NCI-H2107 treated with DMSO at 0.1 percent for 48 hours (cell line): Measurements from ENCODE around the gene SLC25A27.
"Not testable (repeated sequence)": the region's sequence is repeated elsewhere in the genome, so short reads cannot be mapped to it uniquely, and the experiment has no call there.

Experiments used
- DNase-seq: peaks from one replicate; lab custom pipeline; 2025; ENCODE audit not compliant: unreplicated experiment; lab: John Stamatoyannopoulos, UW

Gene SLC25A27, protein sequence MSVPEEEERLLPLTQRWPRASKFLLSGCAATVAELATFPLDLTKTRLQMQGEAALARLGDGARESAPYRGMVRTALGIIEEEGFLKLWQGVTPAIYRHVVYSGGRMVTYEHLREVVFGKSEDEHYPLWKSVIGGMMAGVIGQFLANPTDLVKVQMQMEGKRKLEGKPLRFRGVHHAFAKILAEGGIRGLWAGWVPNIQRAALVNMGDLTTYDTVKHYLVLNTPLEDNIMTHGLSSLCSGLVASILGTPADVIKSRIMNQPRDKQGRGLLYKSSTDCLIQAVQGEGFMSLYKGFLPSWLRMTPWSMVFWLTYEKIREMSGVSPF

DNA sequence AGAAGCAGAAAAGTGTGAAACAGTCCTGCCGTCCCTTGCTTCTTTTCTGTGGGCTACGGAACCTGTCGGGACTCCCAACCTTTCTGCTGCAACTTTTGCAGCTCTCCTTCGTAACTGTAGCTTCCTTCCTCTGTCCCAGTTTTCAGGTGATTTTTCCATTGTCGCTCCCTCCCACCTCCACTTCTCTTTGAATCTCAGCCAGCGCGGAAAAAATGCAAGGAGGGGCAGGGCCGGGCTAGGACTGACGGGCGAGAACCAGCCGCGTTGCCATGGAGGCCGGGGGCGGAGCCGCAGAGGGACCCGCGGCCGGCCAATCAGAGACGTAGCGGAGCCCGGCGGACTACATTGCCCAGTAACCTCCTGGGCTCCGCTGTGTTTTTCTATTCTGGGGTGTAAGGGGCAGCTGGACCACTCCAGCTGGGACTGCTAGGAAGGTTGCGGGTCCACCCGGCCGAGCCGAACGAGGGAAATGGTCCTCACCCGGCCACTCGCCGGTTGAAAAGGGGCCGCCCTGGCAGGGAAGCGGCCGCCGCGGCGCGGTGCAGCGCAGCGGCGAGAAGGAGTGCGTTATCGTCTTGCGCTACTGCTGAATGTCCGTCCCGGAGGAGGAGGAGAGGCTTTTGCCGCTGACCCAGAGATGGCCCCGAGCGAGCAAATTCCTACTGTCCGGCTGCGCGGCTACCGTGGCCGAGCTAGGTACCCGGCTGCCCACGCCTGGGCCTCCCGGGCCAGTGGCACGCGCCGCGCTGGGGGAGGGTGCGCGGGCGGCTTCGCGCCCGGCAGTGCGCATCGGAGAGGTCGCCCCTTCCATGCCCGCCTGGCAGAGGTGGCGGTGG is at the start of gene SLC25A27, which contains the start of gene CYP39A1:
Gene SLC25A27, plus strand, starts transcription at position 373 of the 836 bp plus-strand sequence. Its CDS starts 218 bp downstream, at position 591.
Gene CYP39A1, minus strand, starts transcription at position 216 of the 836 bp plus-strand sequence. CDS start 236 bp downstream, outside the sequence.
- peak; percentile 36 for DNase-seq

DNA sequence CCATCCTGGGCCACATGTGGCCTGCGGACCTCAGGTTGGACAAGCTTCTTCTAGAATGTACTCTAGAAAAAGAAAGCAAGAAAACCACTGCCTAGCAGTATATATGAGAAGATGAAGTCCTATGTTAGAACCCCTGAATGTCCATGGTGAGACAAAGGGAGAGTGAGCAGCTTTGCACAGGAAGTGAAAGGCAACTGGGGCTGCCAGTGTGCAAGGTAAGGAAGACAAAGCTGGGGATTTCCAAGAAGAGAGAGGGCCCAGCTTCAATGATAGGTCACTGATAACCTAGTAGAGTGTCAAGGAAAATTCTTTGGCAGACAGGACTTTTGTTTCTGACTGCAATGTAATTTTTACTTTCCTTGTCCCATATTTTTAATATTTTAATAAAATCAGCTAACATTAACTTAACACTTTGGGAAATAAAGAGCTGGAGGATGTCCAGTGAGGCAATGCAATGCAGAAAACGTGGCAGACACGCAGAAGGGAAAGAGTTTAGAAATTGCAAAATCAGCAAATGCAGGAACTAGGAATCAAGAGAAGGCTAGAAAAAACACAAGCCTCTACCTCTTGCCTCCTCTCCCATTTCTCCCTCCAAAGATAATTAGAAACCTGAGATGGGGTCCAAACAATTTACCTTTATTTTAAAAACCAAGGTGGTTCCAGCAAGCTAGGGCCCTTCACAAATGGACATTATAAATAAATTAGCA is 47.5 kb upstream of the SLC25A27 start:
- DNase-seq: no peak

DNA sequence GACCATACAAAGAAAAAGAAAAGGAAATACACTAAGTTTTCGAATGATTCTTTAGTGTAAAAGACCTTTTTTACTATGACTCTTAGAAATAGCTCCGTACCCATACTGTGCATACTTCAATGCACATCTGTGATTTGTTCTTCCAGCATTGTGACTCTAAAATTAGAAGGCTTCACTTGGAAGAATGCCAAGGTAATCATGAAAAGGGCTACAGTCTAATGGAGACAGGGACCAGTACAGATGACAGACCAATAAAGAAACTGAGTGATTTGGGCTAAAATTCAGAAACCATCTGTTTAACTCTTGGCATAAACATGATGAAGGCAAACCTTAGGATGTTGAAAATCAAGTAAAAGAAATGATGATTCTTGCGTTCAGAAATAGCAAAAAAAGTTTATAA is 46.4 kb upstream of the SLC25A27 start:
- no peak for DNase-seq

DNA sequence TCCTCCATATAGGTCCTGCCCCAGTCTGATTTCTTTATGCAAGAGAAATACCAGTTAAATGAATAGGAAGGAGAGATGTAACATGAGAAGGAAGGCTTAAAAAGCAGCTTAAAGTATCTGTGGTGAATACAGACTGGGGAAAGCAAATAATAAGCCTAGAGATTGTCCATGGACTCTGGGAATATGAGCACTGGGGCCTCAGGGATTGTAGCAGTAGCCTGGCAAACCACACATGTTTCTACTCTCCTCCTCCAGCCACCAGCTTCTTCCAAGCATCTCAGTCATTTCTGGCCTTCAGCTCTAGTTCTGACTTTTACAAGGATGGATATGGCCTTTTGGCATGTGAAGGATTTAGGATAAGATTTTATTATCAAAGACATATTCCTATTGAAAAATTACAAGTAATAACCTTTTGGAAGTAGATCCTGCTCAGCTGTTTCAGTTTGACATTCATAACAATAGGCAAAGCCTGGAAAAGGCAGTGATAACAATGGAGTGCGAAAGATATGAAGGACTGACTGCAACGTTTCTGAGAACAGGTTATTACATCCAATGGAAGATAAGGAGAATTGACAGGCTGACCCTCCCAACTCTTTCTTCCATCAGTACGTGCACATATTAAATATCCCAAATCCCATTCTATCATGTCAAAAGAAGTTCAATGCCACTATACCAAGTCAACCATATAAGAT is 41.8 kb upstream of the SLC25A27 start:
- no peak for DNase-seq

DNA sequence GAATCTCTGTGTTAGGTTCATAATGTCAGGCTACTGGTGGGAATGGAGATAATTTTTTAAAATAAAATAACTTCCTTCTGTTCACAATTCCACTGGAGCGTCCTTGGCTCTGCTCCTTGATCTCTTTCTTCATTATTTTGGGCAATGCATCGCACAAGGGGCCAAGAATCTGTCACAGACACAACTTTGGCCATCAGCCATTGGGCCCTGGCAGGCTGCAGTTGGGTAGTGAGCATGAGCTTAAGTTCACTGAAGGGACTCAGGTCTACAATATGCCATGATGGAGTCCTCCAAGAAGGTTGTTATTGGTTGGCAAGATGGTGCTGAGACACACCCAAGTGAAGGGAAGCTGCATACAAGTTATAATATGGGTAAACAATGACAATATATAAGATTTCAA is 40.1 kb upstream of the SLC25A27 start:
- no peak for DNase-seq

DNA sequence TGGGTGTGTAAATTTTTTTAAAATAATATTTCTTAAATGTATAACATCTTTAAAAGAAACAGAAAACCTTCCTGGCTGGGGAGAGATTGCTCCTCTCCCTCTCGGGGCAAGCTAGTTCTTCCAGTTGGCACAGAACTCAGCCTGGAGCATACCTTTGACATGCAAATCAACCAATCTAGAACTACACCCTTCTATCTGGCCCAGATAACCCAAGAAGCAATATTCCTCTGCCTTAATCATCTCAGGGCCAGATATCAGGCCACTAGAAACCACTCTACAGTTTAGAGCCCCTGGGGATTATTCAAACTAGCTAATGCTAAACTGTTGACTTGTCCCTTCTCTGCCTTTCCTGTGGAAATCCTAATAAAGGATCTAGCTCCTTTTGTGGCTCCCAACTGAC is 34.0 kb upstream of the SLC25A27 start:
- no peak for DNase-seq

DNA sequence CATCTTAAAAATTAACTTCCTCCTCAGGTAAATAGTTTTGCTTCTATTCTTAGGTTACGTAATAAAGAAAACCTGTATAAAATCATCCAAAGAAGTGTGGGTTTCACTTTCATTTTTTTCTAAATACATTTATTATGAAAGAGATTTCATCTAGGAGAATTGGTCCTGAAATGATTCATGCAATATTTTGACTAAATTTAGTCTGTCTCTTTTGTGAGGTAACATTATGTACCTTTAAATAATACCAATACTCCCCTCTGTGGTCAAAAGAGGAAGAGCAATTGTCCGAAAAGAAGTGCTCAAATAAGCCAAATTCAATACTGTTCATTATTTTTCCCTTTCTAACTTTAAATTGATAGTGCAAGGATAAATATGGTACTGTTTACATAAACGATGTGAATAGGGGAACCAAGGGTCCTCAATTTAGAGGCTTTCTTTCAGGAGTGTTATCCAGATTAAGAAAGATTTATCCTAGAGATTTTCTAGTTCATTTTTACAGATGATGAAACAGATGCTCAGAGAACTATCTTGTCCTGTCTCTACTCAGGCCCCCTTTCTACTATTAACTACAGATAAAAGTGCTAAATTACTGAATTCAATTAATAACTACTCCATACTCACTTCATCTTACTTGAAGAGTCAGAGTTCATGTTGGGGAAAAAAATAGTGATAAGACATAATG is 26.4 kb upstream of the SLC25A27 start:
- no peak for DNase-seq

DNA sequence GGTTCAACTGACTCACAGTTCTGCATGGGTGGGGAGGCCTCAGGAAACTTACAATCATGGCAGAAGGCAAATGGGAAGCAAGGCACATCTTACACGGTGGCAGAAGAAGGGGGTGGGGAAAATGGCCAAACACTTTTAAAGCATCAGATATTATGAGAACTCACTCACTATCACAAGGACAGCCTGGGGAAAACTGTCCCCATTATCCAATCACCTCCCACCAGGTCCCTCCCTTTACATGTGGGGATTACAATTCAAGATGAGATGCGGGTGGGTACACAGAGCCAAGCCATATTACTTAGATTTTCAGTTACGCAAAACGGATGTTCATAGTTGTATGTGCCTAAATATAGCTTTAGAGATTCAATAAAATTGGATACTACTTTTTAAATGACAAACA is 25.8 kb upstream of the SLC25A27 start:
- no peak for DNase-seq

DNA sequence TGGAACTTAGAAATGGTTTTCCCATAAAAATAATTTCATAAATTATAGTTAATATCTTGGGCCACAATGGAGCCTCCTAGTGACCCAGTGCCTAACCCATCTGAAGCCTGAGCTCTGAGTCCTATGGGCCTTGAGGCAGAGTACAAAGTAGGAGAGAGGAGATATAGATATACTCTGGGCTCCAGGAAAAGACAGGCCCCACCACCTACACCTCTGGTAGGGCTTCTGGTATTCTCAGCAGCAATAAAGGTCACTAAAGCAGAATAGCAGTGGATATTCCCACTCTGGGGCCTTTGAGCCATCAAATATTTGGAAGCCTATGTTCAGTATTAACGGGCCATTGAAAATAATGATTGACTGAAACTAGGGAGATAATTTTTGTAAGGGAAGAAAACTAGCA is 24.3 kb upstream of the SLC25A27 start:
- no peak for DNase-seq

DNA sequence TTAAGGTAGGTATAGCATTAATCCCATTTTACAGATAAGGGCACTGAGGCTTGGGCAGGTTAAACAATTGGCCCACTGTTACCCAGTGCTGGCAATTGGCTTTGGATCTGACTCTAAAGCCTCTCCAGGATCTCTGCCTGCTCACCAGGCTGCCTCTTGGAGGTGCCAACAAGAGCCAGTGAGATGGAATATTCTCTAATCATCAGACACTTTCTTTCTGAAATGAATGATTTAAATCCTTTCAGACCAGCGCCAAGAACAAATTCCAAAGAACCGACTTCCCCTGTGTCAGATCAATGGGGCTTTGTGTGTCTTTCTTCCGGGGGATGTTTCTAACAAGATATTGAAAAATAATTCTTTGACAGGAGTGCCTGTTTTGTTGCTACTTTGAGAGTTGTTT is 23.8 kb upstream of the SLC25A27 start:
- no peak for DNase-seq

DNA sequence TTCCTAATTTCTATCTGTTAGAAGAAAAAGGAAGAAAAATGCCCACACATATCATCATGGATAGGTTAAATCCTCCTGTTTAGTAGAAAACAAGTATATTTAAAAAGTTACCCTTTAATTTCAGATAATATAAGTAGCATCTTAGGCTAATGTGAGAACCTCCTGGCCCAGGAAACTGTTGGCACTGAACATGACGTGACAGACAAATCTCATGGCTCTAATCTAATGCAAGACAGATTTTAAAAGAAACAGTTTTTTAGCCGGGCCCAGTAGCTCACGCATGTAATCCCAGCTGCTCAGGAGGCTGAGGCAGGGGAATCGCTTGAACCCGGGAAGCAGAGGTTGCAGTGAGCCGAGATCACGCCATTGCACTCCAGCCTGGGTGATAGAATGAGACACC is 23.1 kb upstream of the SLC25A27 start:
- DNase-seq: no peak

DNA sequence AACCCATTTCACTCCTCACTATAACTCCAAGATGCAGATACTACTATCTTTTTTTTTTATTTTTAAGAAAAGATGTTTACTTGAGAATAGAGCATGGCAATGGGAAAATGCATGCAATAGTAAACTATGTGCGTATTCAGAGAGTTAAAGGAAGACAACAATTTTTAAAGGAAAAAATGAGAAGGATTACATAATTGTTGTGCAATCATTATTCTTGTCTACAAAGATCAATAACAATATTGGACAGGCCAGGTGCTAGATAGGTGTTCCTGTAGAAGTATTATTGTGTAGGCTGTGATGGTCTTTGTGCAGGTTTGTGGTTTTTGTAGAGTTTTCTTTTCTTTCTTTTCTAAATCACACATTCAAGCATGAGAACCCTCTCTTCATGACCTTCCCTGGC is 20.7 kb upstream of the SLC25A27 start:
- no peak for DNase-seq

DNA sequence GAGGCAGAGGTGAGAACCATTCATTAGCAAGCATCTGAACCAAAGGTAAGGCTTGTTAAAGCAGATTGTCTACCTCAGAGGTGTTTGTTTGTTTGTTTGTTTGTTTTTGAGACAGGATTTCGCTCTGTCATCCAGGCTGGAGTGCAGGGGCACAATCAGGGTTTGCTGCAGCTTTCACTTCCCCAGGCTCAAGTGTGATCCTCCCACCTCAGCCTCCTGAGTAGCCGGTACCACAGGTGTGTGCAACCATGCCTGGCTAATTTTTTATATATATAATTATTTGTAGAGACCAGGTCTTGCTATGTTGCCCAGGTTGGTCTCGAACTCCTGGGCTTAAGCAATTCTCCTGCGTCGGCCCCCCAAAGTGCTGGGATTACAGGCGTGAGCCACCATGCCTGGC is 17.3 kb upstream of the SLC25A27 start:
- DNase-seq: no peak

DNA sequence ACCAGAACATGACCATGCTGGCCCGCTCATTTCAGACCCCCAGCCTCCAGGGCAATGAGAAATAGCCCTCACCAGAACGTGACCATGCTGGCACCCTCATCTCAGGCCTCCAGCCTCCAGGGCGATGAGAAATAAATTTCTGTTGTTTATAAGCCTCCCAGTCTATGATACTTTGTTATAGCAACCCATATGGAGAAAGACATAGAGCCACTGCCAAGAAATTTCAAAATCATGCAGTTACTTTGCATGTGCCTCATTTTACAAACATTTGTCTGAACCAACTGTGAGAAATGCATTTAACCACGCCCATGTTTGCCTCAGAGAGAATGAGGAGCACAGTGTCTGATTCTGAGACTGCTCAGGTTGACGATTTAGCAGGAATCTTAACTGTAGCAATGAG is 15.6 kb upstream of the SLC25A27 start:
- DNase-seq: no peak

DNA sequence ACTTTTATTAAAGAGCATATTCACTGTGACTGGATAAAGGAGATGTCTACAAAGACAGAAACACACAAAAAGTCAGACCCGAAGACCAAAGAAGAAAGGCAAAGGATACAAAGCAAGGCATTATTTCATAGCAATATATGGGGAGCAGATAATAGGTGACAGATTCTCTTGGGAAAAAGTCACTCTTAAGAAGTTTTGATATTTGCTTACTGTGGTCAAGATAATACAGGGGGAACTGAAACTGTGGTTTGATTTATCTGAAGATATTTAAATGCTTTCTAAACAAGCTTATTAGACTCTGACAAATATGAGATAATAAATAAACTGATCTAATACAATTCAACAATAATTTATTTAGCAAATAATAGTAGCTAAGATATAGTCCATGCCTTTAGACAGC is 14.8 kb upstream of the SLC25A27 start:
- no peak for DNase-seq

DNA sequence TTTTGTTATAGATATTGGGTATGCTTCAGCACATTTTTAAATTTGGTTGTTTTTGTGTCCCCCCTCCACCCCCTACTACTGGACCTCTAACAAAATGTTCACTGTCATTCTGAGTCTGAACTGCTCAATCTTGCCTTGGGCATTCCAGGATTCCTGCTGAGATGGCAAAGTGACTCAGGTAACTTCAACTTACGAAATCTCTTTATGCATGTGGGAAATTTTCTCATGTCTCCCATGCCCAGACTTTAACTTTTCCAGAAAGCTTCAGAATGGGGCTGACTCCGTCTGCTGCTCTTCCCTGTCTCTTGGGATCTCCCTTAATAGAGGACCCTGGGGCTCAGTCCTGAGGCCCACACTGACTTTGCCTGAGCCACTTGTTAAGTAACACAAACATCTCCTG is 14.1 kb upstream of the SLC25A27 start:
- no peak for DNase-seq

DNA sequence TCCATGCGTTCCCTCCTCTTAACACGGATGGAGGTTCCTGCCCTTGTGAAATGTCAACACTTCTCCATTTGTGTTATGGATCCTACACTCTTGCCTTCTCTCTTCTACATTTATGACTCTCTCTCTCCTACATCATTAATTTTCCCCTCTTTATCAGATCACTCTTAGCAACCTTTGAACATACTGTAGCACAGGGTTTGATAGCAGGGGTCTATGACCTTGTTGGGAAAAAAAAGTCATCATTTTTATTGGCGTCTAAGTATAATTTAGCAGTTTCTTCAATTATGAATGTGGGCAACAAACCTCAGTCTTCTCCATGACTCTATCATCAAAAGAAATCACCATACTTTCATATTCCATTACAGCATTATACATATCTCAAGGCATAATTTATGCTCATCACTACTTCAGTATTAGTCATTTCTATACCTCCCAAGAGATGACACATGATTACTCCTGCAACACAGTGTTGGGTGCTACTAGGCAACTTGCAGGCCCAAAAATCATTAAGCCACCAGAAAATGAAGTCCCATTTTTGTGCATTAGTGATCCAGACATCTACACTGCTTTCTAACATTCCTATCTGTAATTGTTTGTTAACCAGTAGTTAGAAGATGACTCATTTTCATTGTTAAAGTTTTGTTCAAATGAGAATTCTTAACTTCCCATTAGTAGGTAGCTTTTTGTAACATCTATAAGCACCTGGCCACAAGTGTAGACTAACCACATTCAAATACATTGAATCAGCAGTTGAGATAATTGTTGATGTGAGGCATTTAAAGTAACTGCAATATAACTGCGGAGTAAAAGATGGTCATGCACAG is 9.6 kb upstream of the SLC25A27 start:
- DNase-seq: no peak

DNA sequence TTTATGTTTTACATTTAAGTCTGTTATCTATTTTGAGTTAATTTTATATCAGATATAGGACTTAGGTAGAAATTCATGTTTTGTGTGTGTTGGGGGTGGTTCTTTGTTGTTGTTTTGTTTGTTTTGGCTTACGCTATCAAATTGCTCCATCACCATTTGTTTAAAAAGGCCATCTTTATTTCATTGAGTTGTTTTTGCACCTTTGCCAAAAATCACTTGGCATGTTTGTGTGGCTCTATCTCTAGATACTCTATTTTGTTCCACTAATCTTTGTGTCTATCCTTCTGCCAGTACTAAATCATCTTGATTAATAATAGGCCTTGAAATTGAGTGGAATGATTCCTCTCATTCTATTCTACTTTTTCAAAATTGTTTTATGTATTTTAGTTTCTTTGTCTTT is 7.5 kb upstream of the SLC25A27 start:
- DNase-seq: no peak

DNA sequence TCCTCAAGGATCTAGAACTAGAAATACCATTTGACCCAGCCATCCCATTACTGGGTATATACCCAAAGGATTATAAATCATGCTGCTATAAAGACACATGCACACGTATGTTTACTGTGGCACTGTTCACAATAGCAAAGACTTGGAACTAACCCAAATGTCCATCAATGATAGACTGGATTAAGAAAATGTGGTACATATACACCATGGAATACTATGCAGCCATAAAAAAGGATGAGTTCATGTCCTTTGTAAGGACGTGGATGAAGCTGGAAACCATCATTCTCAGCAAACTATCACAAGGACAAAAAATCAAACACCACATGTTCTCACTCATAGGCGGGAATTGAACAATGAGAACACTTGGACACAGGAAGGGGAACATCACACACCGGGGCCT is 4.7 kb upstream of the SLC25A27 start:
- not testable (repeated sequence) for DNase-seq
